ENCODE measurements around the gene ATRIP. TPM values are rescaled to one million over a fixed set of nuclear protein-coding genes. Genes with fewer than 3 reads are reported as not detected.

The ATRIP gene
- total RNA-seq, 1 donor from 2014 or later: 9.0 TPM

- H3K27me3 ChIP-seq: no peaks in the 10 kb centered on the region
- no peak overlapping the region for H3K4me3 ChIP-seq
- no peaks in the 10 kb centered on the region for H3K9me3 ChIP-seq
- peaks cover 18 to 38% of the 10 kb centered on the region in 2 donors for H3K4me1 ChIP-seq
- peaks cover 35 to 52% of the 10 kb centered on the region in 2 donors for H3K36me3 ChIP-seq
- TF ChIP-seq CTCF (IDR thresholded peaks at IDR 0.05): no peak
- intact Hi-C loops (cut with DNase I): no loop called here
- DNase-seq (ENCODE audit: low spot score in 2 of 2): no peak
- peak overlapping the region; percentile 11 to 14 for H3K27ac ChIP-seq
These were observed 23.2 kb upstream of the ATRIP start for GRCh38 chr3:48423241-48423882.

GRCh38 chr3:48423883-48424695 lies 22.4 kb upstream of the ATRIP start:
- no peak for TF ChIP-seq CTCF (IDR thresholded peaks at IDR 0.05)
- H3K27ac ChIP-seq: peak overlapping the region; percentile 95 to 98
- no peaks in the 10 kb centered on the region for H3K9me3 ChIP-seq
- no peak overlapping the region for H3K4me3 ChIP-seq
- H3K27me3 ChIP-seq: no peaks in the 10 kb centered on the region
- DNase-seq (ENCODE audit: low spot score in 2 of 2): no peak
- intact Hi-C loops (cut with DNase I): no loop called here
- H3K4me1 ChIP-seq: peaks cover 18 to 38% of the 10 kb centered on the region in 2 donors
- H3K36me3 ChIP-seq: peaks cover 28 to 45% of the 10 kb centered on the region in 2 donors

GRCh38 chr3:48425281-48425812 lies 21.2 kb upstream of the ATRIP start:
- DNase-seq (ENCODE audit: low spot score in 2 of 2): no peak
- intact Hi-C loops (cut with DNase I): no loop called here
- Histone ChIP-seq H3K4me3 (peak overlapping the region in 1 of 2 donors; percentile 79), H3K4me1 (peaks cover 18 to 43% of the 10 kb centered on the region in 2 donors), H3K36me3 (peaks cover 15 to 33% of the 10 kb centered on the region in 2 donors), H3K27ac (peak overlapping the region; percentile 95 to 98), H3K9me3 (no peaks in the 10 kb centered on the region), H3K27me3 (no peaks in the 10 kb centered on the region)
- no peak for TF ChIP-seq CTCF (IDR thresholded peaks at IDR 0.05)

- DNase-seq (ENCODE audit: low spot score in 2 of 2): no peak
- peak overlapping the region; percentile 79 to 94 for H3K4me3 ChIP-seq
- TF ChIP-seq CTCF (IDR thresholded peaks at IDR 0.05): no peak
- no peaks in the 10 kb centered on the region for H3K27me3 ChIP-seq
- H3K36me3 ChIP-seq: peaks cover 7 to 23% of the 10 kb centered on the region in 2 donors
- peak overlapping the region; percentile 95 to 98 for H3K27ac ChIP-seq
- intact Hi-C loops (cut with DNase I): no loop called here
- H3K9me3 ChIP-seq: no peaks in the 10 kb centered on the region
- peaks cover 18 to 47% of the 10 kb centered on the region in 2 donors for H3K4me1 ChIP-seq
These were observed 20.1 kb upstream of the ATRIP start for GRCh38 chr3:48426401-48426909.

GRCh38 chr3:48426944-48427629 lies 19.4 kb upstream of the ATRIP start:
- Histone ChIP-seq H3K9me3 (no peaks in the 10 kb centered on the region), H3K27me3 (no peaks in the 10 kb centered on the region), H3K4me3 (peak overlapping the region; percentile 79 to 94), H3K4me1 (peaks cover 18 to 47% of the 10 kb centered on the region in 2 donors), H3K36me3 (peaks cover 7 to 21% of the 10 kb centered on the region in 2 donors), H3K27ac (peak overlapping the region; percentile 95 to 98)
- DNase-seq (ENCODE audit: low spot score in 2 of 2): no peak
- intact Hi-C loops (cut with DNase I): no loop called here
- TF ChIP-seq CTCF (IDR thresholded peaks at IDR 0.05): no peak

Measured in ascending aorta (tissue), 2 donors.